A549 (cell line): ENCODE results near the gene TMEM108. TPM values are rescaled to one million over a fixed set of nuclear protein-coding genes. Genes with fewer than 3 reads are reported as not detected.

Source experiments
- ATAC-seq, 2 experiments: fragments of 200-7000 bp in 1 of 2; fragments of >200 bp in 1 of 2; cut with Nextera tagmentation in 1 of 2; cut with Tn5 transposase in 1 of 2; 3 replicates each; pipeline versions ENCODE4 v1.8.0 to v1.9.1; 2018 to 2020; ENCODE audit warnings: mild to moderate bottlenecking in 1 of 2, moderate library complexity in 1 of 2
- CTCF ChIA-PET: fragments of 300-600 bp; sonication (Branson Sonifier 250); formaldehyde crosslinking; extraction: SDS; loops from one replicate; lab custom pipeline; 2021; ENCODE audit warnings: antibody characterized with exemption, inconsistent platforms; lab: Yijun Ruan, JAX
- POLR2A ChIA-PET: fragments of 350-600 bp; formaldehyde crosslinking; extraction: SDS; loops from one replicate; lab custom pipeline; 2021; ENCODE audit warnings: antibody characterized with exemption, inconsistent platforms; lab: Yijun Ruan, JAX
- DNase-seq, 2 experiments: peaks; one replicate each; pipeline versions ENCODE4 v3.0.0 to v3.0.0-alpha.2; 2011 to 2016; ENCODE audit warnings: low read depth in 1 of 2, low spot score in 1 of 2
- FAIRE-seq: peaks from 2 replicates; lab custom pipeline; 2011; peaks lifted over from hg19 to GRCh38; lab: Jason Lieb, UNC
- H3K27ac ChIP-seq, 2 experiments: fragments of >200 bp; sonication (Bioruptor Twin); formaldehyde crosslinking; 3 replicates each; pipeline ENCODE4 v1.5.1; 2016 to 2017
- H3K4me1 ChIP-seq: fragments of >200 bp; sonication (Bioruptor Twin); formaldehyde crosslinking; 3 replicates; pipeline ENCODE4 v1.6.1; 2016
- H3K4me2 ChIP-seq: fragments of >200 bp; sonication (Bioruptor Twin); formaldehyde crosslinking; 3 replicates; pipeline ENCODE4 v1.6.1; 2016
- H3K4me3 ChIP-seq: fragments of >200 bp; sonication (Bioruptor Twin); formaldehyde crosslinking; 3 replicates; pipeline ENCODE4 v1.5.1; 2016
- H3K9me3 ChIP-seq: fragments of >200 bp; sonication (Bioruptor Twin); formaldehyde crosslinking; 3 replicates; pipeline ENCODE4 v1.6.1; 2016
- CTCF ChIP-seq: fragments of >200 bp; sonication (Bioruptor Twin); formaldehyde crosslinking; IDR thresholded peaks from 3 replicates; pipeline ENCODE4 v1.5.1; 2016
- E2F6 ChIP-seq: IDR thresholded peaks from 2 replicates; pipeline ENCODE4 v1.6.1; 2012; ENCODE audit warnings: low read depth, borderline replicate concordance
- ESRRA ChIP-seq: fragments of 150-350 bp; IDR thresholded peaks from 2 replicates; pipeline ENCODE4 v1.6.1; 2014; ENCODE audit warnings: mild to moderate bottlenecking, low read length, borderline replicate concordance
- HEYL ChIP-seq: fragments of 250-450 bp; sonication (Bioruptor Pico); IDR thresholded peaks from 2 replicates; pipeline ENCODE4 v1.8.0; 2021; ENCODE audit warnings: mild to moderate bottlenecking, moderate library complexity
- HMGXB4 ChIP-seq: fragments of 250-450 bp; sonication (Bioruptor Pico); IDR thresholded peaks from 2 replicates; pipeline ENCODE4 v1.5.0; 2021; ENCODE audit warnings: mild to moderate bottlenecking, moderate library complexity, borderline replicate concordance
- HOXB13 ChIP-seq: fragments of 250-450 bp; sonication (Bioruptor Pico); IDR thresholded peaks from 2 replicates; pipeline ENCODE4 v1.5.0; 2020; ENCODE audit warnings: low read depth, mild to moderate bottlenecking, moderate library complexity
- JUN ChIP-seq, 2 experiments: fragments of >200 bp; sonication (Bioruptor Twin); formaldehyde crosslinking; IDR thresholded peaks; 2 replicates in 1 of 2; 3 replicates in 1 of 2; pipeline ENCODE4 v1.6.1; 2016 to 2017
- MAZ ChIP-seq: fragments of 150-350 bp; IDR thresholded peaks from 2 replicates; pipeline ENCODE4 v1.6.1; 2014; ENCODE audit warnings: antibody characterized with exemption, low read depth, low read length, borderline replicate concordance
- PHF8 ChIP-seq: fragments of 200-600 bp; sonication (generic); IDR thresholded peaks from 2 replicates; pipeline ENCODE4 v1.6.1; 2016; ENCODE audit warnings: low read depth, mild to moderate bottlenecking, antibody characterized with exemption, moderate library complexity, borderline replicate concordance
- POLR2AphosphoS2 ChIP-seq: conservative IDR thresholded peaks from 2 replicates; pipeline ENCODE4 v1.6.1; 2012; ENCODE audit warnings: low read length, improper control_type of control experiment, inconsistent platforms
- RARB ChIP-seq: fragments of 250-450 bp; sonication (Bioruptor Pico); IDR thresholded peaks from 2 replicates; pipeline ENCODE4 v1.8.0; 2021; ENCODE audit warnings: mild to moderate bottlenecking, moderate library complexity
- RFX5 ChIP-seq: fragments of 450-650 bp; IDR thresholded peaks from 2 replicates; pipeline ENCODE4 v1.7.1; 2014; ENCODE audit warnings: antibody characterized with exemption, mild to moderate bottlenecking, moderate library complexity
- TFCP2L1 ChIP-seq: fragments of 250-450 bp; sonication (Bioruptor Pico); IDR thresholded peaks from 2 replicates; pipeline ENCODE4 v1.5.0; 2021; ENCODE audit warnings: mild to moderate bottlenecking
- USF2 ChIP-seq: fragments of 450-650 bp; IDR thresholded peaks from 2 replicates; pipeline ENCODE4 v1.6.1; 2014; ENCODE audit warnings: antibody characterized with exemption
- ZSCAN20 ChIP-seq: fragments of 250-450 bp; sonication (Bioruptor Pico); IDR thresholded peaks from 2 replicates; pipeline ENCODE4 v1.8.0; 2022; ENCODE audit warnings: mild to moderate bottlenecking, moderate library complexity
- WGBS: methylation state at CpG from one replicate; pipeline ENCODE4 v1.1.6; 2017; ENCODE audit errors: missing lambda C conversion rate; 5-methylcytosine and 5-hydroxymethylcytosine counted together
- polyA plus RNA-seq, 4 experiments: library from polyadenylated mRNA; depleted of rRNA in 3 of 4; stranded (reverse); fragments of >200 nt; fragmentation: RNase III in 1 of 4; extraction: RNeasy Plus Mini Kit Qiagen cat#74134 plus additional on column Dnase treatment in 1 of 4; gene quantifications; 2 replicates in 3 of 4; 3 replicates in 1 of 4; pipeline ENCODE4 v1.2.3, GENCODE V29; 2011 to 2017

Gene TMEM108
- polyA plus RNA-seq, 2 of the 4 experiments (the other 2 are of a cell fraction), result not detected

- 9% methylated on average over 1 of the region's 1 CpG for WGBS
- no peak overlapping the region for H3K27ac ChIP-seq
- no peak for DNase-seq
- ChIA-PET POLR2A (no interaction called here), CTCF (no interaction called here)
- TF ChIP-seq TFCP2L1 (CRISPR knock-in tag) (no peak), HMGXB4 (CRISPR knock-in tag) (no peak), HEYL (CRISPR knock-in tag) (no peak), JUN (IDR thresholded peaks at IDR 0.05) (no peak)
- ATAC-seq, result no peak
- no peaks in the 10 kb centered on the region for H3K9me3 ChIP-seq
- H3K4me3 ChIP-seq, result no peak overlapping the region
- no peaks in the 10 kb centered on the region for H3K4me1 ChIP-seq
- FAIRE-seq, result no peak
- H3K4me2 ChIP-seq, result no peak overlapping the region
Observed at GRCh38 chr3:133023362-133023761, 14.8 kb upstream of the TMEM108 start.

GRCh38 chr3:133025546-133025945 is 12.6 kb upstream of the TMEM108 start:
- no peak for DNase-seq
- no peak for ATAC-seq
- H3K27ac ChIP-seq, result no peak overlapping the region
- H3K9me3 ChIP-seq, result no peaks in the 10 kb centered on the region
- WGBS, result 33% methylated on average over 3 of the region's 3 CpGs
- TF ChIP-seq POLR2AphosphoS2, result no peak
- no peak for TF ChIP-seq HOXB13
- TF ChIP-seq USF2, result no peak
- no peak for TF ChIP-seq ESRRA
- TF ChIP-seq CTCF, result no peak
- TF ChIP-seq RARB, result no peak
- no peak for TF ChIP-seq ZSCAN20 (CRISPR knock-in tag)
- no peak for TF ChIP-seq E2F6
- no peak for TF ChIP-seq MAZ
- no peak for TF ChIP-seq RFX5
- POLR2A ChIA-PET, result no interaction called here
- H3K4me1 ChIP-seq, result no peaks in the 10 kb centered on the region
- no peak overlapping the region for H3K4me3 ChIP-seq
- no peak for FAIRE-seq
- H3K4me2 ChIP-seq, result no peak overlapping the region
- CTCF ChIA-PET, result interaction anchor here (0.8 kb wide), 1 partner anchor 16 kb away, joined by 4 read pairs; no protein-coding TSS in a partner anchor

- ATAC-seq (no peak), FAIRE-seq (no peak), DNase-seq (no peak)
- Histone ChIP-seq H3K4me2 (no peak overlapping the region), H3K4me3 (no peak overlapping the region), H3K27ac (no peak overlapping the region), H3K9me3 (no peaks in the 10 kb centered on the region), H3K4me1 (no peaks in the 10 kb centered on the region)
- TF ChIP-seq PHF8, result no peak
- 4% methylated on average over 3 of the region's 3 CpGs for WGBS
- POLR2A ChIA-PET, result no interaction called here
- CTCF ChIA-PET, result interaction anchor here (2.0 kb wide), 1 partner anchor 9 kb away, joined by 8 read pairs; no protein-coding TSS in a partner anchor
Observed at GRCh38 chr3:133032301-133032700, 5.9 kb upstream of the TMEM108 start.
